ENCODE results near the gene MBD3L1. TPM values are rescaled to one million over a fixed set of nuclear protein-coding genes. Genes with fewer than 3 reads are reported as not detected.

Gene MBD3L1
- total RNA-seq (under 1 TPM in 3 of 6 donors, not detected in 3; 0.22 to 0.25 (median 0.23) TPM), polyA plus RNA-seq (1 to 10 TPM in 1 of 2 donors, under 1 TPM in 1; 0.96 to 1.8 TPM)

DNA sequence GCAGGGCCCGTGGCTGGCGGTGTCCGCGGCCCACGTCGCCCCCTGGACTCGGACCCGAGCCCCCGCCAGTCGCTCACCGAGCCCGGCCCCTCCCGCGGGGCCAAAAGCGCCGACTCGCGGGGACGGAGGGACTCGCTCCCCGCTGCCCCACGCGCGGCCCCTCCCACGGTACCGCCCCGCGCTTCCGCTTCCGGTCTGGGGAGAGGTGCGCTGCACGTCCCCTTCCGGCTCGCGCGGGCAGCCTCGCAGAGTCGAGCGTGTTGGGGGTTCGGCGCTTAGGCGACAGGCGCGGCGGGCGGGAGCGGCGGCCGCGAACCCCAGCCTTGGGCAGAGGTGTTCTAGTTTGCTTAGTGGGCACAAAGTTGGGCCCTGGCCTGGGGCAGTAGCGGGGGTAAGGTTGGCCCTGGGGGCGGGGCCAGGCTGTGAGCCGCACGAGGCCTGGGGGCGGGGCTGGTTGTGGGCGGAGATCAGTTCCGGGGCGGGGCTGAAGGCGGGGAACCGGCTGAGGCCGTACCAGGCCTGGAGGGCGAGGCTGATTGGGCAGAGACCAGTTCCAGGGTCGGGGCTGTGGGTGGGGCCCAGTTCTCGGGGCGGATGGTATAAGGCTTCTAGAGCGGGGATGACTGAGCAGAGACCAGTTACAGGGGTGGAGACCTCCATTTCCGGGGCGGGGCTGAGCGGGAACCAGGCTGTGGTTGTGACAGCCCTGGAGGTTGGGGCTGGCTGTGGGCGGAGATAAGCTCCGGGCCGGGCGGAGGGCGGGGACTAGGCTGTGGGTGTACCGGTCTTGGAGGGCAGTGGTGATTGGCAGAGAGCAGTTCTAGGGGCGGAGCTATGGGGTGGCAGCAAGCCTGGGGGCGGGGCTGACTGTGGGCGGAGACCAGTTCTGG lies at the start of gene MBD3L1, which contains the start of gene ZNF558:
TSS of gene MBD3L1 (plus strand) at position 246 of the 890 bp plus-strand sequence. CDS start 10,302 bp downstream, outside the sequence.
TSS of gene ZNF558 (minus strand) at position 173 of the 890 bp plus-strand sequence. CDS start 9,645 bp downstream, outside the sequence.
- no peaks in the 10 kb centered on the region for H3K9me3 ChIP-seq
- ATAC-seq (peak; percentile 90 to 97 (median 91)), FAIRE-seq (peak; percentile 97), DNase-seq (peak; percentile 97 to 99 (median 99))
- TF ChIP-seq, protein P1, sequence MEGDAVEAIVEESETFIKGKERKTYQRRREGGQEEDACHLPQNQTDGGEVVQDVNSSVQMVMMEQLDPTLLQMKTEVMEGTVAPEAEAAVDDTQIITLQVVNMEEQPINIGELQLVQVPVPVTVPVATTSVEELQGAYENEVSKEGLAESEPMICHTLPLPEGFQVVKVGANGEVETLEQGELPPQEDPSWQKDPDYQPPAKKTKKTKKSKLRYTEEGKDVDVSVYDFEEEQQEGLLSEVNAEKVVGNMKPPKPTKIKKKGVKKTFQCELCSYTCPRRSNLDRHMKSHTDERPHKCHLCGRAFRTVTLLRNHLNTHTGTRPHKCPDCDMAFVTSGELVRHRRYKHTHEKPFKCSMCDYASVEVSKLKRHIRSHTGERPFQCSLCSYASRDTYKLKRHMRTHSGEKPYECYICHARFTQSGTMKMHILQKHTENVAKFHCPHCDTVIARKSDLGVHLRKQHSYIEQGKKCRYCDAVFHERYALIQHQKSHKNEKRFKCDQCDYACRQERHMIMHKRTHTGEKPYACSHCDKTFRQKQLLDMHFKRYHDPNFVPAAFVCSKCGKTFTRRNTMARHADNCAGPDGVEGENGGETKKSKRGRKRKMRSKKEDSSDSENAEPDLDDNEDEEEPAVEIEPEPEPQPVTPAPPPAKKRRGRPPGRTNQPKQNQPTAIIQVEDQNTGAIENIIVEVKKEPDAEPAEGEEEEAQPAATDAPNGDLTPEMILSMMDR (IDR thresholded peaks at IDR 0.05) = no peak
- H3K27ac ChIP-seq = peak within 1 kb of the TSS; percentile 83 to 95 (median 89)
- intact Hi-C loops (cut with DNase I) = no loop called here
- no peaks in the 10 kb centered on the region for H3K27me3 ChIP-seq
- no peaks in the 10 kb centered on the region for H3K36me3 ChIP-seq
- 0 to 1% methylated on average over 66 to 78 of the region's 78 CpGs for WGBS, 2 donors
- peaks cover 0 to 5% (median 0%) of the 10 kb centered on the region in 3 donors for H3K4me1 ChIP-seq
- H3K4me3 ChIP-seq = peak within 1 kb of the TSS; percentile 76 to 86 (median 79)

DNA sequence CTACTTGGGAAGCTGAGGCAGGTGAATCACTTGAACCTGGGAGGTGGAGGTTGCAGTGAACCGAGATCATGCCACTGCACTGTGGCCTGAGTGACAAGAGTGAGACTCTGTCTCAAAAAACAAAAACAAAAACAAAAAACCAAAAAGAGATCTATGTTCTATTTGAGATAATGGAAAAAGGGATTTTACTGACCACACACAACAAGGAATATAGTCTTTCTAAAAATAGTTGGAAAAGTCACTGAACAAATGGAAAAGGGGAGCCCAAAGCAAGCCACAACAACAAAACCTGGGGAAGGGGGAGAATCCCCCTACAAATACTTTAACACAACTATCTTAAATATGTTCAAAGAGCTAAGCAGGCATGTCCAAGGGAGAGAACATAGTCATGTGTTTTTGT lies 37.4 kb upstream of the MBD3L1 start:
- 40 to 64% methylated on average over 1 of the region's 1 CpG for WGBS, 2 donors
- no peaks in the 10 kb centered on the region for H3K27me3 ChIP-seq
- DNase-seq (no peak), ATAC-seq (no peak), FAIRE-seq (no peak)
- H3K36me3 ChIP-seq = no peaks in the 10 kb centered on the region
- no peaks in the 10 kb centered on the region for H3K4me1 ChIP-seq
- H3K27ac ChIP-seq = no peak overlapping the region
- H3K9me3 ChIP-seq = no peaks in the 10 kb centered on the region
- TF ChIP-seq, protein P1 (IDR thresholded peaks at IDR 0.05) = no peak
- no peak overlapping the region for H3K4me3 ChIP-seq
- intact Hi-C loops (cut with DNase I) = no loop called here

- H3K4me1 ChIP-seq = no peaks in the 10 kb centered on the region
- DNase-seq (no peak), FAIRE-seq (no peak), ATAC-seq (no peak)
- no peaks in the 10 kb centered on the region for H3K27me3 ChIP-seq
- H3K9me3 ChIP-seq = peaks cover 4 to 22% (median 15%) of the 10 kb centered on the region in 4 donors
- TF ChIP-seq, protein P1 (IDR thresholded peaks at IDR 0.05) = no peak
- no peak overlapping the region for H3K4me3 ChIP-seq
- H3K36me3 ChIP-seq = peaks cover 5 to 36% (median 25%) of the 10 kb centered on the region in 3 donors
- H3K27ac ChIP-seq = no peak overlapping the region
- intact Hi-C loops (cut with DNase I) = no loop called here
- WGBS, 2 donors = 100% methylated on average over 1 of the region's 1 CpG
Observed at GRCh38 chr19:8806661-8807060, 25.5 kb upstream of the MBD3L1 start.

- Histone ChIP-seq H3K4me3 (no peak overlapping the region), H3K4me1 (no peaks in the 10 kb centered on the region), H3K27me3 (no peaks in the 10 kb centered on the region), H3K27ac (no peak overlapping the region), H3K36me3 (peaks cover 18 to 84% (median 64%) of the 10 kb centered on the region in 3 donors), H3K9me3 (peaks cover 4 to 60% (median 30%) of the 10 kb centered on the region in 4 donors)
- no peak for DNase-seq
- WGBS, 2 donors = 95 to 96% methylated on average over 10 of the region's 10 CpGs
- FAIRE-seq = no peak
- no peak for ATAC-seq
- intact Hi-C loops (cut with DNase I) = no loop called here
- TF ChIP-seq, protein P1 (IDR thresholded peaks at IDR 0.05) = no peak
Observed at GRCh38 chr19:8811315-8812172, 20.6 kb upstream of the MBD3L1 start.
